Central memory CD8-positive, alpha-beta T cell (primary cell): Measurements from ENCODE around the gene ABHD12B.

Experiments
- ATAC-seq: fragments of 150-1000 bp; cut with Tn5 transposase; replicated peaks from 2 replicates; pipeline ENCODE4 v1.10.0; 2022; ENCODE audit warnings: mild to moderate bottlenecking, moderate FRiP score, moderate number of reproducible peaks; ENCODE audit not compliant: poor library complexity, severe bottlenecking; ENCODE audit errors: extremely low read depth
- DNase-seq, 2 donors: peaks; one replicate each; pipeline ENCODE4 v3.0.0; 2021; ENCODE audit warnings: low spot score in 2 of 2
- H3K27ac Mint-ChIP-seq: one replicate; pipeline ENCODE4 v1.8.0; 2022; ENCODE audit warnings: low read depth, mild to moderate bottlenecking, moderate library complexity, mixed read lengths
- H3K27me3 Mint-ChIP-seq: one replicate; pipeline ENCODE4 v1.8.0; 2022; ENCODE audit warnings: mixed read lengths
- H3K36me3 Mint-ChIP-seq: one replicate; pipeline ENCODE4 v1.8.0; 2022; ENCODE audit warnings: mild to moderate bottlenecking, moderate library complexity, mixed read lengths; ENCODE audit not compliant: insufficient read depth
- H3K4me1 Mint-ChIP-seq: one replicate; pipeline ENCODE4 v1.8.0; 2022; ENCODE audit warnings: mixed read lengths
- H3K4me3 Mint-ChIP-seq: one replicate; pipeline ENCODE4 v1.8.0; 2022; ENCODE audit warnings: mild to moderate bottlenecking, moderate library complexity, mixed read lengths
- H3K9me3 Mint-ChIP-seq: one replicate; pipeline ENCODE4 v1.8.0; 2022; ENCODE audit warnings: mixed read lengths

The ABHD12B gene

DNA sequence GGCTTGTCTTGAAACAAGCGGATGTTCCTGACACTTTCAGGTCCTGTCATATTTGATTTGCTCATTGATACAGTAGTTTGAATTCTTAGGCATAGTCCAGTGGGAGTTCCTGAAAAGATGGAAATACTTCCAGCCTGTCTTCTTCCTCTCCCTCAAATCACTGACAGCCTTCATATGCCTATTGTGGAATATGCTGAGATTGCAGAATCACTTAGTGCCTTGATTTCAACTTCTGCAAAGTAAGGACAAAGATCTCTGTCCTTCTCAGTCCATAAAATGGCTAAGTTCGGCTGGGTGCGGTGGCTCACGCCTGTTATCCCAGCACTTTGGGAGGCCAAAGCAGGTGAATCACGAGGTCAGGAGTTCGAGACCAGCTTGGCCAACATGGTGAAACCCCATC, 79.2 kb downstream of the ABHD12B start:
- no peak overlapping the region for H3K27ac Mint-ChIP-seq
- H3K9me3 Mint-ChIP-seq = no peaks in the 10 kb centered on the region
- H3K4me3 Mint-ChIP-seq = no peak overlapping the region
- ATAC-seq = no peak
- no peaks in the 10 kb centered on the region for H3K36me3 Mint-ChIP-seq
- no peaks in the 10 kb centered on the region for H3K4me1 Mint-ChIP-seq
- no peak for DNase-seq
- no peaks in the 10 kb centered on the region for H3K27me3 Mint-ChIP-seq

DNA sequence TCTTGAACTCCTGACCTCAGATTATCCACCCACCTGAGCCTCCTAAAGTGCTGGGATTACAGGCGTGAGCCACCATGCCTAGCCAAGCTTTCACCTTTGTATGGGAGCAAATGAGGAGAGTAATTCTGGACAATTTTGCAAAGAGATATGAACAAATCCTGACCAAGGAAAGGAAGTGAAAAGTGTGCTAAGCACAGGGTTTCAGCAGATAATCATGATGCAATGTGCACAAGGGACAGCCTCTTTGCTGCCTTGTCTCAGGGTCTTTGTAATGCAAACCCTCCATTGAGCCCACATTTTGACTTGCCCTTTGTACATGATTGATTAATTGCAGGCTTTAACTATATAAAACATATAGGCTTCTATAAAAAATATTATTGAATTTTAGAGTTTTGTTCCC, 81.6 kb downstream of the ABHD12B start:
- DNase-seq = no peak

More for the DNA sequence above, 81.6 kb downstream of the ABHD12B start:
- Mint-ChIP-seq H3K9me3 (no peaks in the 10 kb centered on the region), H3K27ac (no peak overlapping the region), H3K36me3 (no peaks in the 10 kb centered on the region), H3K27me3 (no peaks in the 10 kb centered on the region), H3K4me3 (no peak overlapping the region), H3K4me1 (no peaks in the 10 kb centered on the region)
- no peak for ATAC-seq
